Measurements from ENCODE around the gene GCLC. TPM values are rescaled to one million over a fixed set of nuclear protein-coding genes. Genes with fewer than 3 reads are reported as not detected.
A peak's percentile ranks its signal among the peaks of the same experiment; 100 is the strongest.

Gene GCLC
- total and polyA plus RNA-seq, 2 experiments from 2014 or later, result 16.9 to 40.3 TPM

DNA sequence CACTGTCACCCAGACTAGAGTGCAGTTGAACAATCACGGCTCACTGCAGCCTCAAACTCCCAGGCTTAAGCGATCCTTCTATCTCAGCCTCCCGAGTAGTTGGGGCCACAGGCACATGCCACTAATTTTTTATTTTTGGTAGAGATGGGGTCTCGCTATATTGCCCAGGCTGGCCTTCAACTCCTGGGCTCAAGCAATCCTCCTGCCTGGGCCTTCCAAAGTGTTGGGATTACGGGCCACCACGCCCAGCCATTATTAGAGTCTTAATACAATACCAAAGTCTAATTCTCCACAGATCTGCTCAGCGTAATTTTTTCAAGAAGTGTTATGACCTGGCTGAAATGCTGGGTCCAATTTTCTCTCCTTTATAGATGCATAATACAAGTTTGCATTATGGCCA is 3.0 kb downstream of the GCLC start:
- Histone ChIP-seq H3K27me3 (ENCODE audit: insufficient read depth) (peaks cover 16% of the 10 kb centered on the region), H4K20me1 (replicated peaks; ENCODE audit: insufficient read depth) (peaks cover 3% of the 10 kb centered on the region; the same call in 1 of the 2 replicates), H3K4me3 (peak overlapping the region; percentile 84), H3K79me2 (replicated peaks; ENCODE audit: insufficient read depth) (peaks cover 70% of the 10 kb centered on the region), H3F3A (replicated peaks; ENCODE audit: low read depth) (0 out of 2 replicates have a peak, but pooled peaks cover 5% of the 10 kb centered on the region), H3K36me3 (ENCODE audit: insufficient read depth) (no peaks in the 10 kb centered on the region; the same call in 1 of the 2 replicates), H3K4me1 (ENCODE audit: insufficient read depth) (peaks cover 31% of the 10 kb centered on the region), H2AFZ (no peak overlapping the region), H3K4me2 (peak overlapping the region; percentile 84), H3K27ac (ENCODE audit: low read depth) (peak overlapping the region; percentile 83), H3K9me2 (ENCODE audit: insufficient read depth) (no peaks in the 10 kb centered on the region)
- peak overlapping the region; percentile 89 for H3K27ac Mint-ChIP-seq
- no peaks in the 10 kb centered on the region; the same call in 2 of the 3 replicates for H3K9me3 Mint-ChIP-seq
- TF ChIP-seq, protein P1, sequence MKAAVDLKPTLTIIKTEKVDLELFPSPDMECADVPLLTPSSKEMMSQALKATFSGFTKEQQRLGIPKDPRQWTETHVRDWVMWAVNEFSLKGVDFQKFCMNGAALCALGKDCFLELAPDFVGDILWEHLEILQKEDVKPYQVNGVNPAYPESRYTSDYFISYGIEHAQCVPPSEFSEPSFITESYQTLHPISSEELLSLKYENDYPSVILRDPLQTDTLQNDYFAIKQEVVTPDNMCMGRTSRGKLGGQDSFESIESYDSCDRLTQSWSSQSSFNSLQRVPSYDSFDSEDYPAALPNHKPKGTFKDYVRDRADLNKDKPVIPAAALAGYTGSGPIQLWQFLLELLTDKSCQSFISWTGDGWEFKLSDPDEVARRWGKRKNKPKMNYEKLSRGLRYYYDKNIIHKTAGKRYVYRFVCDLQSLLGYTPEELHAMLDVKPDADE (IDR thresholded peaks at IDR 0.05), result no peak
- no peak for TF ChIP-seq JUNB (IDR thresholded peaks at IDR 0.05; ENCODE audit: unreplicated experiment)
- TF ChIP-seq POLR2AphosphoS5 (IDR thresholded peaks at IDR 0.05; ENCODE audit: low read depth), result no peak
- ATAC-seq (no peak), DNase-seq (ENCODE audit: low spot score) (peak; percentile 3)
- peaks cover 45% of the 10 kb centered on the region for H3K4me1 Mint-ChIP-seq
- H3K36me3 Mint-ChIP-seq (ENCODE audit: low read depth), result peaks cover 41% of the 10 kb centered on the region; the same call in 2 of the 3 replicates
- peak overlapping the region; percentile 95 for H3K4me3 Mint-ChIP-seq
- peaks cover 20% of the 10 kb centered on the region for H3K27me3 Mint-ChIP-seq (ENCODE audit: insufficient read depth, low read depth, poor library complexity)

DNA sequence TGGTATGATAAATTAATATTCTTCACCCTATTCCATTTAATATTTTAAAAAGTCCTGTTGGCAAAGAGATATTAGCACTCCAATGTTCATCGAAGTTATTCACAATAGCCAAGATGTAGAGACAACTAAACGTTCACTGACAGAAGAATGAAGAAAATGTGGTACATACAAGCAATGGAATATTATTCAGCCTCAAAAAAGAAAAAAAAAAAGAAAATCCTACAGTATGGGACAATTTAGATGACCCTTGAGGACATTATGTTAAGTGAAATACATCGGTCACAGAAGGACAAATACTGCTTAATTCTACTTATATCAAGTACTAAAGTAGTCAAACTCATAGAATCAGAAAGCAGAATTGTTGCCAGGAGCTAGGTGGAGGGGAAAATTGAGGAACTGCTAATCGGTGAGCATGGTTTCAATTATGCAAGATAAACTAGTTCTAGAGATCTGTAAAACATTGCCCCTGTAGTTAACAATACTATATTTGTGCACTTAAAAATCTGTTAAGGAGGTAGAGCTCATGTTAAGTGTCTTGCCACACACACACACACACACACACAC is 4.7 kb downstream of the GCLC start:
- Histone ChIP-seq H3K79me2 (replicated peaks; ENCODE audit: insufficient read depth) (peaks cover 87% of the 10 kb centered on the region), H2AFZ (no peak overlapping the region), H3F3A (replicated peaks; ENCODE audit: low read depth) (0 out of 2 replicates have a peak, but pooled peaks cover 5% of the 10 kb centered on the region), H4K20me1 (replicated peaks; ENCODE audit: insufficient read depth) (peaks cover 3% of the 10 kb centered on the region; the same call in 1 of the 2 replicates), H3K27me3 (ENCODE audit: insufficient read depth) (no peaks in the 10 kb centered on the region), H3K4me1 (ENCODE audit: insufficient read depth) (peaks cover 34% of the 10 kb centered on the region), H3K36me3 (ENCODE audit: insufficient read depth) (no peaks in the 10 kb centered on the region; the same call in 1 of the 2 replicates), H3K4me3 (no peak overlapping the region), H3K27ac (ENCODE audit: low read depth) (no peak overlapping the region), H3K9me2 (ENCODE audit: insufficient read depth) (no peaks in the 10 kb centered on the region), H3K4me2 (no peak overlapping the region)
- H3K4me3 Mint-ChIP-seq, result no peak overlapping the region
- TF ChIP-seq JUNB (IDR thresholded peaks at IDR 0.05; ENCODE audit: unreplicated experiment), result no peak
- H3K36me3 Mint-ChIP-seq (ENCODE audit: low read depth), result peaks cover 49% of the 10 kb centered on the region; the same call in 2 of the 3 replicates
- no peaks in the 10 kb centered on the region; the same call in 2 of the 3 replicates for H3K9me3 Mint-ChIP-seq
- ATAC-seq (no peak), DNase-seq (ENCODE audit: low spot score) (no peak)
- H3K27ac Mint-ChIP-seq, result 0 out of 2 replicates have a peak overlapping the region, but pooled peaks have one; percentile 52
- H3K4me1 Mint-ChIP-seq, result peaks cover 45% of the 10 kb centered on the region
- peaks cover 12% of the 10 kb centered on the region for H3K27me3 Mint-ChIP-seq (ENCODE audit: insufficient read depth, low read depth, poor library complexity)

DNA sequence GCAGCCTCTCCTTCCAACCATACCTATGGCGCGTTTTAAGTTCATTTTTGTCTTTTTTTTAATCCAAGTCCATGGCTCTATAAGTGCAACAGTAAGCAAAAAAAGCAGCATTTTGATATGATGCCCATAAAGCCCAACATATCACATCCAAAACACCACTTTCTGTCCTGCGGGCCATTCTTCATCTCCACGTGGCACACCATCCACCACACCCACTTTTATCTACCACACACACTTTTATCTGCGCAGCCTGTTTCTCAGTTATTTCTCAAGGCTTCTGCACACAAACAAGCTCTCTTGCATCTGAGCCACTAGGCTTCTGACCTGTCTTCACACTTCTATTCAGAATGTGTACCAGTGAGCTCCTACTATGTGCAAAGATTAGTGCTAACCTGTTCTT is 5.3 kb downstream of the GCLC start:
- H3K4me2 ChIP-seq, result no peak overlapping the region
- Mint-ChIP-seq H3K4me1 (peaks cover 46% of the 10 kb centered on the region), H3K27ac (no peak overlapping the region), H3K4me3 (no peak overlapping the region), H3K36me3 (ENCODE audit: low read depth) (peaks cover 49% of the 10 kb centered on the region; the same call in 2 of the 3 replicates), H3K27me3 (ENCODE audit: insufficient read depth, low read depth, poor library complexity) (peaks cover 8% of the 10 kb centered on the region), H3K9me3 (no peaks in the 10 kb centered on the region)
- ATAC-seq, result no peak
- peaks cover 93% of the 10 kb centered on the region for H3K79me2 ChIP-seq (replicated peaks; ENCODE audit: insufficient read depth)
- no peak overlapping the region for H3K4me3 ChIP-seq
- 0 out of 2 replicates have a peak, but pooled peaks cover 5% of the 10 kb centered on the region for H3F3A ChIP-seq (replicated peaks; ENCODE audit: low read depth)
- DNase-seq (ENCODE audit: low spot score), result no peak
- peaks cover 40% of the 10 kb centered on the region for H3K4me1 ChIP-seq (ENCODE audit: insufficient read depth)
- H3K27me3 ChIP-seq (ENCODE audit: insufficient read depth), result no peaks in the 10 kb centered on the region
- no peaks in the 10 kb centered on the region for H3K9me2 ChIP-seq (ENCODE audit: insufficient read depth)
- H3K36me3 ChIP-seq (ENCODE audit: insufficient read depth), result no peaks in the 10 kb centered on the region; the same call in 1 of the 2 replicates
- no peak overlapping the region for H2AFZ ChIP-seq
- H4K20me1 ChIP-seq (replicated peaks; ENCODE audit: insufficient read depth), result peaks cover 3% of the 10 kb centered on the region; the same call in 1 of the 2 replicates
- H3K27ac ChIP-seq (ENCODE audit: low read depth), result no peak overlapping the region
- TF ChIP-seq ZNF114 (CRISPR knock-in tag; IDR thresholded peaks at IDR 0.05) (no peak), EZH2 (IDR thresholded peaks at IDR 0.05; ENCODE audit: low read depth, unreplicated experiment) (no peak), JUNB (IDR thresholded peaks at IDR 0.05; ENCODE audit: unreplicated experiment) (no peak), CREB1 (CRISPR knock-in tag; IDR thresholded peaks at IDR 0.05; ENCODE audit: low read depth) (no peak), EZH2phosphoT487 (IDR thresholded peaks at IDR 0.05; ENCODE audit: unreplicated experiment) (no peak), NANOG (IDR thresholded peaks at IDR 0.05; ENCODE audit: borderline replicate concordance) (no peak)
- TF ChIP-seq, protein P1 (IDR thresholded peaks at IDR 0.05), result no peak
- TF ChIP-seq, protein P2, sequence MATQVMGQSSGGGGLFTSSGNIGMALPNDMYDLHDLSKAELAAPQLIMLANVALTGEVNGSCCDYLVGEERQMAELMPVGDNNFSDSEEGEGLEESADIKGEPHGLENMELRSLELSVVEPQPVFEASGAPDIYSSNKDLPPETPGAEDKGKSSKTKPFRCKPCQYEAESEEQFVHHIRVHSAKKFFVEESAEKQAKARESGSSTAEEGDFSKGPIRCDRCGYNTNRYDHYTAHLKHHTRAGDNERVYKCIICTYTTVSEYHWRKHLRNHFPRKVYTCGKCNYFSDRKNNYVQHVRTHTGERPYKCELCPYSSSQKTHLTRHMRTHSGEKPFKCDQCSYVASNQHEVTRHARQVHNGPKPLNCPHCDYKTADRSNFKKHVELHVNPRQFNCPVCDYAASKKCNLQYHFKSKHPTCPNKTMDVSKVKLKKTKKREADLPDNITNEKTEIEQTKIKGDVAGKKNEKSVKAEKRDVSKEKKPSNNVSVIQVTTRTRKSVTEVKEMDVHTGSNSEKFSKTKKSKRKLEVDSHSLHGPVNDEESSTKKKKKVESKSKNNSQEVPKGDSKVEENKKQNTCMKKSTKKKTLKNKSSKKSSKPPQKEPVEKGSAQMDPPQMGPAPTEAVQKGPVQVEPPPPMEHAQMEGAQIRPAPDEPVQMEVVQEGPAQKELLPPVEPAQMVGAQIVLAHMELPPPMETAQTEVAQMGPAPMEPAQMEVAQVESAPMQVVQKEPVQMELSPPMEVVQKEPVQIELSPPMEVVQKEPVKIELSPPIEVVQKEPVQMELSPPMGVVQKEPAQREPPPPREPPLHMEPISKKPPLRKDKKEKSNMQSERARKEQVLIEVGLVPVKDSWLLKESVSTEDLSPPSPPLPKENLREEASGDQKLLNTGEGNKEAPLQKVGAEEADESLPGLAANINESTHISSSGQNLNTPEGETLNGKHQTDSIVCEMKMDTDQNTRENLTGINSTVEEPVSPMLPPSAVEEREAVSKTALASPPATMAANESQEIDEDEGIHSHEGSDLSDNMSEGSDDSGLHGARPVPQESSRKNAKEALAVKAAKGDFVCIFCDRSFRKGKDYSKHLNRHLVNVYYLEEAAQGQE (IDR thresholded peaks at IDR 0.05; ENCODE audit: unreplicated experiment), result no peak
- TF ChIP-seq, protein P3, sequence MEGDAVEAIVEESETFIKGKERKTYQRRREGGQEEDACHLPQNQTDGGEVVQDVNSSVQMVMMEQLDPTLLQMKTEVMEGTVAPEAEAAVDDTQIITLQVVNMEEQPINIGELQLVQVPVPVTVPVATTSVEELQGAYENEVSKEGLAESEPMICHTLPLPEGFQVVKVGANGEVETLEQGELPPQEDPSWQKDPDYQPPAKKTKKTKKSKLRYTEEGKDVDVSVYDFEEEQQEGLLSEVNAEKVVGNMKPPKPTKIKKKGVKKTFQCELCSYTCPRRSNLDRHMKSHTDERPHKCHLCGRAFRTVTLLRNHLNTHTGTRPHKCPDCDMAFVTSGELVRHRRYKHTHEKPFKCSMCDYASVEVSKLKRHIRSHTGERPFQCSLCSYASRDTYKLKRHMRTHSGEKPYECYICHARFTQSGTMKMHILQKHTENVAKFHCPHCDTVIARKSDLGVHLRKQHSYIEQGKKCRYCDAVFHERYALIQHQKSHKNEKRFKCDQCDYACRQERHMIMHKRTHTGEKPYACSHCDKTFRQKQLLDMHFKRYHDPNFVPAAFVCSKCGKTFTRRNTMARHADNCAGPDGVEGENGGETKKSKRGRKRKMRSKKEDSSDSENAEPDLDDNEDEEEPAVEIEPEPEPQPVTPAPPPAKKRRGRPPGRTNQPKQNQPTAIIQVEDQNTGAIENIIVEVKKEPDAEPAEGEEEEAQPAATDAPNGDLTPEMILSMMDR (conservative IDR thresholded peaks at IDR 0.05; ENCODE audit: low read depth in 2 of 2), result no peak
